Trophoblast cell (in vitro differentiated cells and primary cell): Measurements from ENCODE around the gene FOCAD.

Experiments used
- DNase-seq, 2 donors: peaks; one replicate each; pipeline ENCODE4 v3.0.0-alpha.2; 2016
- H2AFZ ChIP-seq: 2 replicates; pipeline ENCODE4 v1.6.1; 2013; ENCODE audit warnings: low read length, moderate library complexity, mild to moderate bottlenecking; ENCODE audit not compliant: insufficient read depth, poor library complexity
- H2AK5ac ChIP-seq: 2 replicates; pipeline ENCODE4 v1.6.1; 2013; ENCODE audit warnings: mild to moderate bottlenecking, low read length
- H2BK120ac ChIP-seq: 2 replicates; pipeline ENCODE4 v1.6.1; 2013; ENCODE audit warnings: low read length, mild to moderate bottlenecking, moderate library complexity; ENCODE audit not compliant: insufficient read depth, poor library complexity
- H2BK12ac ChIP-seq: 2 replicates; pipeline ENCODE4 v1.6.1; 2013; ENCODE audit warnings: mild to moderate bottlenecking, low read length, moderate library complexity
- H2BK5ac ChIP-seq: 2 replicates; pipeline ENCODE4 v1.6.1; 2013; ENCODE audit warnings: low read length, low read depth, moderate library complexity, mild to moderate bottlenecking; ENCODE audit not compliant: poor library complexity
- H3K14ac ChIP-seq: 2 replicates; pipeline ENCODE4 v1.6.1; 2013; ENCODE audit warnings: mild to moderate bottlenecking, low read length
- H3K18ac ChIP-seq: 2 replicates; pipeline ENCODE4 v1.6.1; 2013; ENCODE audit warnings: mild to moderate bottlenecking, low read length
- H3K23ac ChIP-seq: 2 replicates; pipeline ENCODE4 v1.6.1; 2013; ENCODE audit warnings: low read length
- H3K27ac ChIP-seq: 2 replicates; pipeline ENCODE4 v1.5.1; 2013; ENCODE audit warnings: low read depth, mild to moderate bottlenecking, inconsistent platforms, low read length, moderate library complexity
- H3K27me3 ChIP-seq: 2 replicates; pipeline ENCODE4 v1.6.1; 2013; ENCODE audit warnings: inconsistent platforms, mild to moderate bottlenecking, low read length, moderate library complexity; ENCODE audit not compliant: insufficient read depth
- H3K36me3 ChIP-seq, 2 experiments: 1 replicate in 1 of 2; 2 replicates in 1 of 2; pipeline ENCODE4 v1.6.1; 2013; ENCODE audit warnings: low read length in 2 of 2, mild to moderate bottlenecking in 2 of 2, moderate library complexity in 1 of 2; ENCODE audit not compliant: insufficient read depth in 2 of 2, control insufficient read depth in 1 of 2
- H3K4ac ChIP-seq: 2 replicates; pipeline ENCODE4 v1.6.1; 2013; ENCODE audit warnings: low read depth, mild to moderate bottlenecking, low read length, moderate library complexity
- H3K4me1 ChIP-seq, 2 experiments: 1 replicate in 1 of 2; 2 replicates in 1 of 2; pipeline ENCODE4 v1.6.1; 2013; ENCODE audit warnings: low read length in 2 of 2, mild to moderate bottlenecking in 2 of 2, moderate library complexity in 1 of 2; ENCODE audit not compliant: insufficient read depth in 2 of 2, control insufficient read depth in 1 of 2
- H3K4me2 ChIP-seq: 2 replicates; pipeline ENCODE4 v1.6.1; 2013; ENCODE audit warnings: inconsistent platforms, mild to moderate bottlenecking, low read length, moderate library complexity
- H3K4me3 ChIP-seq: 2 replicates; pipeline ENCODE4 v1.5.1; 2013; ENCODE audit warnings: mild to moderate bottlenecking, low read depth, low read length, inconsistent platforms
- H3K79me1 ChIP-seq: one replicate; pipeline ENCODE4 v1.6.1; 2013; ENCODE audit warnings: low read length
- H3K79me2 ChIP-seq: 2 replicates; pipeline ENCODE4 v1.6.1; 2013; ENCODE audit warnings: low read length, mild to moderate bottlenecking; ENCODE audit not compliant: control insufficient read depth, insufficient read depth, poor library complexity
- H3K9ac ChIP-seq: 2 replicates; pipeline ENCODE4 v1.6.1; 2013; ENCODE audit warnings: mild to moderate bottlenecking, low read length
- H3K9me3 ChIP-seq: 2 replicates; pipeline ENCODE4 v1.6.1; 2013; ENCODE audit warnings: low read depth, mild to moderate bottlenecking, control low read depth, inconsistent platforms, low read length; ENCODE audit not compliant: insufficient read depth
- H4K12ac ChIP-seq: 2 replicates; pipeline ENCODE4 v1.6.1; 2013; ENCODE audit warnings: low read depth, mild to moderate bottlenecking, low read length, moderate library complexity
- H4K8ac ChIP-seq: 2 replicates; pipeline ENCODE4 v1.6.1; 2013; ENCODE audit warnings: low read depth, mild to moderate bottlenecking, low read length, moderate library complexity
- H4K91ac ChIP-seq: one replicate; pipeline ENCODE4 v1.6.1; 2013; ENCODE audit warnings: low read depth, mild to moderate bottlenecking, low read length, moderate library complexity
- WGBS: extraction: QIAGEN DNeasy Blood & Tissue Kit; methylation state at CpG from one replicate; pipeline ENCODE4 v1.1.7; 2013; ENCODE audit warnings: missing lambda C conversion rate; ENCODE audit not compliant: insufficient read length, insufficient coverage; ENCODE audit errors: extremely low coverage; 5-methylcytosine and 5-hydroxymethylcytosine counted together

The FOCAD gene

GRCh38 chr9:20642045-20642444 lies 42.0 kb upstream of the FOCAD start:
- Histone ChIP-seq H3K4me2 (no peak overlapping the region), H3K79me2 (no peaks in the 10 kb centered on the region), H3K27ac (no peak overlapping the region), H4K8ac (no peak overlapping the region), H3K14ac (no peak overlapping the region), H3K18ac (no peak overlapping the region), H2BK5ac (no peak overlapping the region), H3K4ac (no peak overlapping the region), H3K4me1 (peaks cover 0 to 3% of the 10 kb centered on the region in 2 experiments), H3K27me3 (no peaks in the 10 kb centered on the region), H3K4me3 (no peak overlapping the region), H3K23ac (no peak overlapping the region), H2AK5ac (no peak overlapping the region), H2BK120ac (no peak overlapping the region), H3K79me1 (no peaks in the 10 kb centered on the region), H3K9ac (no peak overlapping the region), H4K12ac (no peak overlapping the region), H3K9me3 (no peaks in the 10 kb centered on the region), H3K36me3 (no peaks in the 10 kb centered on the region), H4K91ac (no peak overlapping the region), H2BK12ac (no peak overlapping the region), H2AFZ (no peak overlapping the region)
- no CpG with 5 or more reads among the region's 1 CpG for WGBS
- DNase-seq = no peak

- H4K91ac ChIP-seq = no peak overlapping the region
- DNase-seq = no peak
- no peaks in the 10 kb centered on the region for H3K36me3 ChIP-seq
- H3K9ac ChIP-seq = no peak overlapping the region
- H3K18ac ChIP-seq = no peak overlapping the region
- no peak overlapping the region for H3K4me2 ChIP-seq
- no peak overlapping the region for H3K27ac ChIP-seq
- no peak overlapping the region for H4K8ac ChIP-seq
- no peak overlapping the region for H4K12ac ChIP-seq
- H3K79me1 ChIP-seq = no peaks in the 10 kb centered on the region
- H2BK5ac ChIP-seq = no peak overlapping the region
- H3K4ac ChIP-seq = no peak overlapping the region
- no CpG with 5 or more reads among the region's 3 CpGs for WGBS
- no peak overlapping the region for H3K23ac ChIP-seq
- no peaks in the 10 kb centered on the region for H3K9me3 ChIP-seq
- H3K4me1 ChIP-seq = no peaks in the 10 kb centered on the region
- no peak overlapping the region for H2BK120ac ChIP-seq
- H3K27me3 ChIP-seq = no peaks in the 10 kb centered on the region
- H3K79me2 ChIP-seq = no peaks in the 10 kb centered on the region
- no peak overlapping the region for H3K4me3 ChIP-seq
- H2BK12ac ChIP-seq = no peak overlapping the region
- no peak overlapping the region for H3K14ac ChIP-seq
- no peak overlapping the region for H2AFZ ChIP-seq
- no peak overlapping the region for H2AK5ac ChIP-seq
Observed at GRCh38 chr9:20643660-20644059, 40.4 kb upstream of the FOCAD start.

GRCh38 chr9:20646656-20647055 lies 37.4 kb upstream of the FOCAD start:
- Histone ChIP-seq H3K4me2 (no peak overlapping the region), H4K8ac (no peak overlapping the region), H2BK12ac (no peak overlapping the region), H3K9me3 (no peaks in the 10 kb centered on the region), H2BK5ac (no peak overlapping the region), H4K91ac (no peak overlapping the region), H3K27me3 (no peaks in the 10 kb centered on the region), H3K27ac (no peak overlapping the region), H3K79me2 (no peaks in the 10 kb centered on the region), H3K18ac (no peak overlapping the region), H2AFZ (no peak overlapping the region), H3K9ac (no peak overlapping the region), H3K4me3 (no peak overlapping the region), H2BK120ac (no peak overlapping the region), H3K4me1 (no peaks in the 10 kb centered on the region), H3K79me1 (no peaks in the 10 kb centered on the region), H3K36me3 (no peaks in the 10 kb centered on the region), H4K12ac (no peak overlapping the region), H2AK5ac (no peak overlapping the region), H3K14ac (no peak overlapping the region), H3K23ac (no peak overlapping the region), H3K4ac (no peak overlapping the region)
- WGBS = no CpG with 5 or more reads among the region's 4 CpGs
- DNase-seq = no peak

GRCh38 chr9:20649381-20649780 lies 34.7 kb upstream of the FOCAD start:
- H3K23ac ChIP-seq = no peak overlapping the region
- H2BK12ac ChIP-seq = no peak overlapping the region
- no peak overlapping the region for H3K4me3 ChIP-seq
- no peaks in the 10 kb centered on the region for H3K79me2 ChIP-seq
- no peak overlapping the region for H2AK5ac ChIP-seq
- H3K79me1 ChIP-seq = no peaks in the 10 kb centered on the region
- H3K36me3 ChIP-seq = no peaks in the 10 kb centered on the region
- no peak overlapping the region for H3K18ac ChIP-seq
- no peak overlapping the region for H4K12ac ChIP-seq
- H4K8ac ChIP-seq = no peak overlapping the region
- no peak overlapping the region for H3K14ac ChIP-seq
- no peaks in the 10 kb centered on the region for H3K27me3 ChIP-seq
- no CpG with 5 or more reads among the region's 1 CpG for WGBS
- H2BK120ac ChIP-seq = no peak overlapping the region
- H3K9me3 ChIP-seq = no peaks in the 10 kb centered on the region
- DNase-seq = no peak
- H3K4me2 ChIP-seq = no peak overlapping the region
- no peak overlapping the region for H2AFZ ChIP-seq
- H3K4ac ChIP-seq = no peak overlapping the region
- no peak overlapping the region for H2BK5ac ChIP-seq
- H3K4me1 ChIP-seq = no peaks in the 10 kb centered on the region
- H4K91ac ChIP-seq = no peak overlapping the region
- no peak overlapping the region for H3K27ac ChIP-seq
- no peak overlapping the region for H3K9ac ChIP-seq
